ENCODE results near the gene SERPINA4. TPM values are rescaled to one million over a fixed set of nuclear protein-coding genes. Genes with fewer than 3 reads are reported as not detected.

The SERPINA4 gene, protein sequence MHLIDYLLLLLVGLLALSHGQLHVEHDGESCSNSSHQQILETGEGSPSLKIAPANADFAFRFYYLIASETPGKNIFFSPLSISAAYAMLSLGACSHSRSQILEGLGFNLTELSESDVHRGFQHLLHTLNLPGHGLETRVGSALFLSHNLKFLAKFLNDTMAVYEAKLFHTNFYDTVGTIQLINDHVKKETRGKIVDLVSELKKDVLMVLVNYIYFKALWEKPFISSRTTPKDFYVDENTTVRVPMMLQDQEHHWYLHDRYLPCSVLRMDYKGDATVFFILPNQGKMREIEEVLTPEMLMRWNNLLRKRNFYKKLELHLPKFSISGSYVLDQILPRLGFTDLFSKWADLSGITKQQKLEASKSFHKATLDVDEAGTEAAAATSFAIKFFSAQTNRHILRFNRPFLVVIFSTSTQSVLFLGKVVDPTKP
- total RNA-seq: not detected in 2 replicates

DNA sequence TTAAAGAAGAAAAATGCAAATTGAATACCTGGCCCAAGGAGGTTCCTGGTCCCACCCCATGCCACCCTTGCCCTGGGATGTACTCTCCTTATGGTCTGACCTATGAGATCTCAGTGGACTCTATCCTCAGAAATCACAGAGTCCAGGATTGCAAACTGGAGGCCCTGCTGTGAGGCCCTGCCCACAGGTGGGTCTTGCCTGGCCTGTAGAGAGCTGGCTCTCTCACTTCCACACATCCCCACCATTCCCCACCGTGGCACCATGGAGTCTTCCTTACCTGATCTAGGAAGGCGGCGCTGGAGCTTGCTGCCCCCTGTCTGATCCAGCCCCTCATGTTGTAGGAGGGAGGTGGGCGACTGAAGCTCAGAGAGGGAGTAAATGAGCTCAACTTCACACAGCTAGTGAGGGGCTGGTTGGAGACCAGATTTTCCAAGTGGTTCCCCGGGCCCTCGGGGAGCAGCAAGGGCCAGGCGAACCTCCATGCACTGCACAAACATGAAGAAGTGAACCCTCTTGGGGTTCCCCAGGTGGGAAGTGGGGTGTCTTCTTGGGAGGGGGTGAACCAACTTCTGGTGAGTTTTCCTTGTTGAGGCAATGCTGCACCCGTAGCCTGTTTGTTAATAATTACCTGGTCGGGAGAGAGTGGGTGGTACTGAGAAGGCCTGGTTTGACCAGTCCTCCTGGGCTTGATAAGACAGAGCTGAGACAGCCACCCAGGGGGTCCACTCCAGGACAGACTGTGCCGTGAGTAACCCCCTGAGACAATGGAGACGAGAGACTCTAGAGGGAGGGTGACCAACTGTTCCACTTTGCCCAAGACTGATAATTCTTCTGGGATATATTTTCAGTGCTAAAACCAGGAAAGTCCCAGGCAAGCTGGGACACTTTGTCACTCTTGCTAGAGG is at the start of gene SERPINA4:
SERPINA4 (plus strand) TSS at position 692 of the 905 bp plus-strand sequence. CDS start 2,041 bp downstream, outside the sequence.
- no peak within 1 kb of the TSS for H3K27ac Mint-ChIP-seq
- H3K4me3 Mint-ChIP-seq: no peak within 1 kb of the TSS
- DNase-seq: no peak
- H3K36me3 Mint-ChIP-seq (ENCODE audit: low read depth): no peaks in the 10 kb centered on the region
- H3K27me3 Mint-ChIP-seq: no peaks in the 10 kb centered on the region
- H3K4me1 Mint-ChIP-seq: no peaks in the 10 kb centered on the region
- intact Hi-C loops (cut with micrococcal nuclease): no loop called here
- H3K9me3 Mint-ChIP-seq: no peaks in the 10 kb centered on the region

DNA sequence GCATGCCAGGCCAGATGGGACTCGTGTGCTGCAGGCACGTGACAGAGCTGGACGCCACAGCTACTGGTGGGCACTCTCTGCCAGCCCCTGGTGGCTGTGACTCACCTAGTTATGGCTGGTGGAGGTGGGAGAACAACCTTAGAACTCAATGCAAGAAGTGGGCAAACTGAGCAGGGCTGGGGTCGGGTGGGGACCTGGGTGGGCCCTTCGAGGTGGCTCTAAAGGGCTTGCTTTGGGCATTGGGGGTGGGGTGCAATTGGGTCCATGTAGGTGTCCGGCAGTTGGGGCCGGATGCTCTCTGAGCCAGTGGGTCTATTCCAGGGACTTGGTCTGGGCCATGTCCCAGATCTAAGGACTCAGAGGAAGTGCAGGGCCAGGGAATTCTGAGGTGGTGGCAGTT is 46.9 kb upstream of the SERPINA4 start:
- H3K36me3 Mint-ChIP-seq (ENCODE audit: low read depth): no peaks in the 10 kb centered on the region
- DNase-seq: no peak
- intact Hi-C loops (cut with micrococcal nuclease): no loop called here
- H3K27ac Mint-ChIP-seq: no peak overlapping the region
- no peaks in the 10 kb centered on the region for H3K4me1 Mint-ChIP-seq
- peaks cover under 1% of the 10 kb centered on the region for H3K9me3 Mint-ChIP-seq
- H3K27me3 Mint-ChIP-seq: no peaks in the 10 kb centered on the region
- no peak overlapping the region for H3K4me3 Mint-ChIP-seq

DNA sequence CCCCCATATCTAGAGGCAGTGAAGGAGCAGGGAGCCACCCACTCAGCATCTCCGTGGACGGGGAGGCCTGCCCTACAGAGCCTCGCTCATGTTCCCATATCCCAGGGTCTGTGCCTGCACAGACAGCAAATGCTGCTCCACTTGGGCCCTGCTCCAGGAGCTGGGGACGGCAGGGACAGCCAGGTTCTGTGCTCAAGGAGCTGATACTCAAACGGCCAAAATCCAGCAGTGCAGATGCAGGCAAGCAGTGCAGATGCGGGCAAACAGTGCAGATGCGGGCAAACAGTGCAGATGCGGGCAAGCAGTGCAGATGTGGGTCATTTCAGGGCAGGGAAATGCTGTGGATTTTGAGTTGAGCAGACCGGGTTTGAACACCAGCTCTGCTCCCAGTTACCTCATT is 45.8 kb upstream of the SERPINA4 start:
- no peak overlapping the region for H3K4me3 Mint-ChIP-seq
- intact Hi-C loops (cut with micrococcal nuclease): no loop called here
- no peak for DNase-seq
- H3K9me3 Mint-ChIP-seq: peaks cover 7% of the 10 kb centered on the region
- no peaks in the 10 kb centered on the region for H3K27me3 Mint-ChIP-seq
- H3K27ac Mint-ChIP-seq: no peak overlapping the region
- no peaks in the 10 kb centered on the region for H3K36me3 Mint-ChIP-seq (ENCODE audit: low read depth)
- no peaks in the 10 kb centered on the region for H3K4me1 Mint-ChIP-seq

DNA sequence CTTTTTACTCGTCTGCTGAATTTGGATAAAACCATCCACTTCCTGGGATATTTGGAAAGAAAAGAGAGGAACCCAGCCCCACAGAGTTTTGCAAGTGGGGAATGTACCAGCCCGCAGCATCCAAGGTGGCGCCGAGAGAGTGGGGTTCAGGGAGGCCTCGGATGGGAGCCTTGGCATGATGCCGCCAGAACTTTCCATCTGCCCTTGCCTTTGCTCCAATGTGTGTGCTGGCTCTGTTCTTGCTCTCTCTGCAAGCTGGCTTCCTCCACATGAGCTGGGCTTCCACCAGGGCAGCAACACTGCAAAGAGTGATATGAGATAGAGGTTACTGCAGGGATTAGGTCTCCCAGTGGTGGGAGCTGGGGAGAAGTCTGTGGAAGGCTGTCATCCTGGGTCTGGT is 45.4 kb upstream of the SERPINA4 start:
- Mint-ChIP-seq H3K36me3 (ENCODE audit: low read depth) (no peaks in the 10 kb centered on the region), H3K9me3 (peaks cover 7% of the 10 kb centered on the region), H3K4me3 (no peak overlapping the region), H3K27me3 (no peaks in the 10 kb centered on the region), H3K4me1 (no peaks in the 10 kb centered on the region), H3K27ac (no peak overlapping the region)
- intact Hi-C loops (cut with micrococcal nuclease): no loop called here
- no peak for DNase-seq

DNA sequence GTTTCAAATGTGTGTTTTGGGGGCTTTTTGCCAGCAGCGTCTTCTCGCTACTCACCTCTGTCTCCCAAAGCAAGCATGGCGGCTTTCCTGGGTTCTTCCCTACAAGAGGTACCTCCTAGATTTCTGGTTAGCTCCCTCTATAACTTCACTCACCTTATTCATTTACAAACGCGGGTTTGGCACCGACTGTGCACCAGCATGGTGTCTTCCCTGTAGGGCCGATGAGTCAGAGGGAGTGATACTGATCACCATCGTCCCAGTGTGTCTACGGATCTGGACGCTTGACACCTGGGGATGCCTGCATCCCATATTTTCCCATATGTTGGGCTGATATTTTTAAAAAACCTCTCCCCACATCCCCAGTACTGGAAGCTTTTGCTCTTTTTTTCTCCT is 44.0 kb upstream of the SERPINA4 start:
- H3K27ac Mint-ChIP-seq: no peak overlapping the region
- no peaks in the 10 kb centered on the region for H3K4me1 Mint-ChIP-seq
- H3K27me3 Mint-ChIP-seq: no peaks in the 10 kb centered on the region
- H3K9me3 Mint-ChIP-seq: peaks cover 7% of the 10 kb centered on the region
- H3K36me3 Mint-ChIP-seq (ENCODE audit: low read depth): no peaks in the 10 kb centered on the region
- no peak overlapping the region for H3K4me3 Mint-ChIP-seq
- intact Hi-C loops (cut with micrococcal nuclease): no loop called here
- no peak for DNase-seq

DNA sequence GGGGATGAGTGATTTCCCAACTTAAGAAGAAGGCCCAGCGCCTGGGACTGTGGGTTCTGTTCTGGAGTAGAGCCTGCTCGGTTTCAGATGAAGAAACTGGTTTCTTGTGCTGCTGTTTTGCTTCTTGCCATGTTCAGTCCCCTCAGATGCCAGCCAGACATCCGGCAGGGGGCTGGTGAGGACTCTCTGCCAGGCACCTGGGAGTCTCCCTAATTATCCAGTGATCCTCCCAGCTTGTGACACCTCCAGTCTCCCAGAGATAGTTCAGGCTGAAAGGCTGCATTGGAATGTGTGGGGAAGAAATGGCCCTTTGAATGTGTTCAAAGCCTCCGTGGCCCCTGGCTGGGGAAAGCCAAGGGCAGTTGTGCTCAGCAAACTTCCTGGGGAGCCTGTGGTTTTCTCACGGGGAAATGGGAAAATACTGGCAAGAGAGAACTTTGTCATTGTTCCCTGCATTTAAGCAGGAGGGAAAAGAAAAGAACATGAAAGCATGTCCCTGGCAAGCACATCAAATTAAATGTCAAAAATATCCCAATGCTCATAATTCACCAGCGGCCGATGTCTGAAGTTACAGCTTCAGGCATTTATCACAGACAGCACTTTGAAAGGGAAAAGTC is 43.5 kb upstream of the SERPINA4 start:
- no peaks in the 10 kb centered on the region for H3K27me3 Mint-ChIP-seq
- peaks cover 7% of the 10 kb centered on the region for H3K9me3 Mint-ChIP-seq
- DNase-seq: no peak
- intact Hi-C loops (cut with micrococcal nuclease): no loop called here
- no peaks in the 10 kb centered on the region for H3K4me1 Mint-ChIP-seq
- no peak overlapping the region for H3K27ac Mint-ChIP-seq
- no peaks in the 10 kb centered on the region for H3K36me3 Mint-ChIP-seq (ENCODE audit: low read depth)
- no peak overlapping the region for H3K4me3 Mint-ChIP-seq

DNA sequence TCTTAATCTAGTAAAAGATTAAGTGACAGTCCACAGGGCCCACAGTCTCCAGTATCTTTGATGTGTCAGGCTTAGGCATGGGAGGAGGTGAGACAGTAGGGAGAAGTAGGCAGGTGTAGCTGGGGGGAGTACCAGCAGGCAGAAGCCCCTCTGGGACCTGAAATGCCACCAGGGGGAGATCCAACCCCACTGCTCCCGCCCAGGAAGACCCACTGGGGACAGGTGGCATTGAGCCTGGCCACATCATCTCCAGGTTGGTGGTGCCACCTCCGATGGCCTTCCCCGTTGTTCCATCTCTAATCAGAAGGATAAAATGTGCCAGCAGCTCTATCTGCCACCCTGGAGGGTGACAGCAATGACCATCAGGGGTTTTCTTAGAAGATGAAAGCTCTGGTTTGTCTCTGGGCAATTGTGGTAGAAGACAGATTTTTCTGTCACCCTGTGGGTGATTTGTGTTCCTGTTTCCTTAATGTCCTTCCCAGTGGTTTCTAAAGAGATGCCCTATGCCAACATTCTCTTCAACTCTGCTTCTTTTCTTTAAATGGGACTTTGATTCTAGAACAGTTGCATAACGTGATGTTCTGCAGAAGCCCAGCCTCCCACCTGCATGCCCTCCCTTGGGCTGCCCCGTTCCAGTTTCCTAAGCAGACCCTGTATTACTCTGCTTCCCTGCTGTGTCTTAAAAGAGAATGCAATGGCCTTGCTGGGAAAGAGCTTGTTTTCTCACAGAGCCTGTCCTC is 39.7 kb upstream of the SERPINA4 start:
- H3K27me3 Mint-ChIP-seq: no peaks in the 10 kb centered on the region
- intact Hi-C loops (cut with micrococcal nuclease): no loop called here
- no peaks in the 10 kb centered on the region for H3K36me3 Mint-ChIP-seq (ENCODE audit: low read depth)
- no peaks in the 10 kb centered on the region for H3K4me1 Mint-ChIP-seq
- DNase-seq: no peak
- peaks cover 7% of the 10 kb centered on the region for H3K9me3 Mint-ChIP-seq
- H3K27ac Mint-ChIP-seq: no peak overlapping the region
- no peak overlapping the region for H3K4me3 Mint-ChIP-seq

DNA sequence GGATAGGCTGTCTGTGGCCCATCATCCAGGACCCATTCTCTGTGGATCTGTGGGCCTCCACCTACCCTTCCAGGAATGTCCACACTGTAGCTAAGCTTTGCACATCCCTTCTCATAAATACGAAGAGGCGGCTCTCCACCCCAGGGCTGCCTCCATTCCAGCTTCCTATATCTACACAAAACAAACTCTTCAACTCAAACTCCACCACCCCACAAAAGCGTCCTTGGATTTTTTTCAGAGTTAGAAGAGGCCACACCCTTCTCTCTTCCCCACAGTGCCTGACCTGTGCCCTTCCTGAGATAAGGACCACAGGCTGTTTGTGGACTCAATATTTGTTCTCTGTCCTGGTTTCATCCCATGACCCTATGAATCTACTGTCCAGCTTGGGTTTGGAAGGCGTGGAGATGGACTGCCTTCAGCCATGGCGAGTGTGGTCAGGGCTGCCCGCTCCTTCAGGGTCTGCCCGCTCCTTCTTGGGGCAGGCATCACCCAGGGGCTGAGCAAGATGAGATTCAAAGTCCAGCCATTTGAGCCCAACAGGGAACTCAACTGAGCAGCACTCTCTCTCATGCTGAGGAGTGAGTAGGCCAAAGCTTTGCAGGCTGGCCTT is 39.0 kb upstream of the SERPINA4 start:
- Mint-ChIP-seq H3K27me3 (peaks cover 5% of the 10 kb centered on the region), H3K36me3 (ENCODE audit: low read depth) (no peaks in the 10 kb centered on the region), H3K4me1 (no peaks in the 10 kb centered on the region), H3K27ac (no peak overlapping the region), H3K4me3 (no peak overlapping the region), H3K9me3 (peaks cover 7% of the 10 kb centered on the region)
- no peak for DNase-seq
- intact Hi-C loops (cut with micrococcal nuclease): no loop called here

DNA sequence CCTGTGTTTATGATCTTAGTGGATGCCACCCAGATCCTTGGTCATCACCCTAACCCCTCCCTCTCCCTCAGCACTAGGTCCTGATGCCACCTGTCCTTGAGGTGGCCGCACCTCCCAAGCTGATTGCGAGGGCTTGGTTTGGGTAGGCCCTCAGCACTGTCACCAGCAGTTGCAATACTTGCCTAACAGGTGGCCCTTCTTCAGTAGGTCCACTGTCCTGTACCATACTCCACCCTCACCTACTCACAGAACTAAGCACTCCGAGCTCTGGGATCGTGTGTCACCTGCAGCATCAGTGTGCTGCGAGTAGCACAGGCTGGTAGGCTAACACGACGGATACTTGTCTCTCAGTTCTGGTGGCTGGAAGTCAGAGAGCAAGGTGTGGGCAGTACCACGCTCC is 38.0 kb upstream of the SERPINA4 start:
- Mint-ChIP-seq H3K36me3 (ENCODE audit: low read depth) (no peaks in the 10 kb centered on the region), H3K9me3 (peaks cover 7% of the 10 kb centered on the region), H3K27me3 (peaks cover 8% of the 10 kb centered on the region), H3K4me3 (no peak overlapping the region), H3K27ac (no peak overlapping the region), H3K4me1 (no peaks in the 10 kb centered on the region)
- intact Hi-C loops (cut with micrococcal nuclease): no loop called here
- DNase-seq: no peak

DNA sequence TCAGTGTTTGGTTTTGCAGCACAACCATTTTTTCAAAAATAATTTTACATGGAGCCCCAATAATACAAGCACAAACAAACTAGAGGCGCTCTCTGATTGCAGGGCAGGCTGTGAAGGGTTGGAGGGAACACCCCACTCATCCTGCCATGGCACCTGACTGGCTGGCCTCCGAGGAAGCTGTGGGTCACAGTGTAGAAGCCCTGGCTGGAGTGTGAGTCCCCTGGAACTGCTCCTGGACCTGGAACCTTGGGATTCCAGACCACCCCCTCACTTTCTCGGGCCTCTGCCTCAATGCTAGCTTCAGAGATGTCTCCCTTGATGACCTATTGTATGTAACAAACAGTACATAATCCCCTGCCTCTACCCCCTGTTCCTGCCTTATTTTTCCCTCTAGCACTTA is 37.1 kb upstream of the SERPINA4 start:
- Mint-ChIP-seq H3K36me3 (ENCODE audit: low read depth) (no peaks in the 10 kb centered on the region), H3K4me1 (no peaks in the 10 kb centered on the region), H3K9me3 (peaks cover 7% of the 10 kb centered on the region), H3K4me3 (no peak overlapping the region), H3K27me3 (peaks cover 8% of the 10 kb centered on the region), H3K27ac (no peak overlapping the region)
- DNase-seq: no peak
- intact Hi-C loops (cut with micrococcal nuclease): no loop called here

DNA sequence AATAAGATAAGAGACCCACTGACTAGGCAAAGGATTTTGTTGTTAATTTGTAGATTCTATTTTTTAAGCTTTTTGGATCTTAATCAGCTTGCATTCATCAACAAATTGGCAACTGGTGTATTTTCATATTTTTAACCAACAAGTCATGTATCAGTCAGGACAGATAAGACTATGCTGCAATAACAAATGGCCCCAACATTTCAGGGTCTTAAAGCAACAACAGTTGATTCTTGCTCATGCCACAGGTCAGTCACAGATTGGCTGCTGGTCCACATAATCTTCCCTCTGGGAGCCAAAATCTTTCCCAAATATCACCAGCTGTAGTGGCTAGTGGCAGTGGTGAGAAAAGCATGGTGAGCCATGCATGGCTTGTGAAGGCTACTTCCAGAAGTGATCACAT is 30.1 kb upstream of the SERPINA4 start:
- intact Hi-C loops (cut with micrococcal nuclease): no loop called here
- no peaks in the 10 kb centered on the region for H3K36me3 Mint-ChIP-seq (ENCODE audit: low read depth)
- peaks cover 8% of the 10 kb centered on the region for H3K27me3 Mint-ChIP-seq
- H3K4me1 Mint-ChIP-seq: no peaks in the 10 kb centered on the region
- no peaks in the 10 kb centered on the region for H3K9me3 Mint-ChIP-seq
- no peak overlapping the region for H3K27ac Mint-ChIP-seq
- DNase-seq: no peak
- no peak overlapping the region for H3K4me3 Mint-ChIP-seq

DNA sequence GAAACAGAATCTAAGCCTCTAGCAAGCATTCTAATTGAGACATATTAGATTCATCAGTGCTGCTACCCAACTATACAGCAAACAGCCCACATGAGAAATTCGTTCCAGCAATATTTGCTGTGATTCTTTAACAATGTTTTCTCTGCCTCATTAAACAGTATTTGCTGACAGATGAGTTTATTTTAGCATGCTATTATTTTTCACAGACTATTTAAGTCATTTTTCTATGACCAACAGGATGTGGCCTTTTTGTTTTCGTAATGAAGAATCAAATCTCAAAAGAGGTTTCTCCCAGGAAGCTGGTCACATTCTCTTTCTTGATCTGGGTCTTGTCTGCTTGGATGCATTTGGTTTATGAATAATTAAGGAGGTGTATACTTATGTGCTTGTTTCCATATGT is 28.8 kb upstream of the SERPINA4 start:
- H3K27me3 Mint-ChIP-seq: peaks cover 2% of the 10 kb centered on the region
- H3K4me3 Mint-ChIP-seq: no peak overlapping the region
- H3K36me3 Mint-ChIP-seq (ENCODE audit: low read depth): no peaks in the 10 kb centered on the region
- intact Hi-C loops (cut with micrococcal nuclease): no loop called here
- no peaks in the 10 kb centered on the region for H3K4me1 Mint-ChIP-seq
- no peaks in the 10 kb centered on the region for H3K9me3 Mint-ChIP-seq
- no peak overlapping the region for H3K27ac Mint-ChIP-seq
- no peak for DNase-seq

DNA sequence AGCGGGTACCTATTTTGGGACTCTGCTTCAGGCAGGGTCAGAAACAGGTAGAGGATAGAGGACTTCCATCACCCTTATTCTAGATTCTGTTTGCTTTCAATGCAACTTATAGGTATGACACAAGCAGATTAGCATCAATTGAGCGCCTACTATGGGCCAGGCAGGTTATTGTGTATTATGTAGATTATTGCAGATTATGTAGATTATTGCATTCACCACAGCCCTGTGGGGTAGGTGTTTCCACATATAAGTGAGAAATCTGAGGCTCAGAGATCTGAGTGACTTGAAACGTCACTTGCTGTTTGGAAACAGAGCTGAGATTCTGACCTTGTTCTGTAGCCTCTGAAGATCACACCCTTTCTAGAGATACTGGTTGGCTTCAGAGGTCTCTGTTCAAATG is 25.7 kb upstream of the SERPINA4 start:
- no peaks in the 10 kb centered on the region for H3K9me3 Mint-ChIP-seq
- H3K4me3 Mint-ChIP-seq: no peak overlapping the region
- H3K4me1 Mint-ChIP-seq: no peaks in the 10 kb centered on the region
- no peaks in the 10 kb centered on the region for H3K36me3 Mint-ChIP-seq (ENCODE audit: low read depth)
- intact Hi-C loops (cut with micrococcal nuclease): no loop called here
- H3K27me3 Mint-ChIP-seq: peaks cover 2% of the 10 kb centered on the region
- H3K27ac Mint-ChIP-seq: no peak overlapping the region
- DNase-seq: no peak
